Prostate gland (tissue), 2 donors: ENCODE data around the gene DNM2.

ENCODE experiments used
- POLR2A ChIP-seq: fragments of 450-650 bp; IDR thresholded peaks from one replicate; pipeline ENCODE4 v1.6.1; 2016; ENCODE audit warnings: antibody characterized with exemption, mild to moderate bottlenecking
- TF ChIP-seq, protein P1 (sequence below), 4 experiments: fragments of 200-600 bp in 2 of 4; fragments of 450-650 bp in 2 of 4; sonication (generic) in 2 of 4; IDR thresholded peaks; 1 replicate in 3 of 4; 2 replicates in 1 of 4; pipeline ENCODE4 v1.5.1; 2016 to 2019; ENCODE audit warnings: antibody characterized with exemption in 4 of 4, mild to moderate bottlenecking in 2 of 4, moderate library complexity in 2 of 4

DNA sequence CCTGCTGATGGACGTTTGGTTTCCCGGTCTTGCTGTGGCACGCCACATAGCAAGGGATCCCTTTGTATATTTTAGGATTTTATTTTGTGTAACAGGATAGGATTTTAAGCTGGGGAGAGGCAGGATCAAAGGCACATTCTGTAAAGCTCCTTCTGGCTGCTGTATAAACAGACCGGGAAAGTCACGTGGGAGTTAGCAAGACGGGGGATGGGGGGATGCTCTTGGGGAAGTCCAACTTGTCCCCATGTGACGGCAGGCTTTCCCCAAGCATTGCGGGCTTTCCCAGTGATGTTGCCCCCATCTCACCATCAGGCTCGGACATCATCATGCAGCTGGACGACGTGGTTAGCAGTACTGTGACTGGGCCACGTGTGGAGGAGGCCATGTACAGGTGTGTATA is 10.9 kb upstream of the DNM2 start:
- TF ChIP-seq, protein P1, sequence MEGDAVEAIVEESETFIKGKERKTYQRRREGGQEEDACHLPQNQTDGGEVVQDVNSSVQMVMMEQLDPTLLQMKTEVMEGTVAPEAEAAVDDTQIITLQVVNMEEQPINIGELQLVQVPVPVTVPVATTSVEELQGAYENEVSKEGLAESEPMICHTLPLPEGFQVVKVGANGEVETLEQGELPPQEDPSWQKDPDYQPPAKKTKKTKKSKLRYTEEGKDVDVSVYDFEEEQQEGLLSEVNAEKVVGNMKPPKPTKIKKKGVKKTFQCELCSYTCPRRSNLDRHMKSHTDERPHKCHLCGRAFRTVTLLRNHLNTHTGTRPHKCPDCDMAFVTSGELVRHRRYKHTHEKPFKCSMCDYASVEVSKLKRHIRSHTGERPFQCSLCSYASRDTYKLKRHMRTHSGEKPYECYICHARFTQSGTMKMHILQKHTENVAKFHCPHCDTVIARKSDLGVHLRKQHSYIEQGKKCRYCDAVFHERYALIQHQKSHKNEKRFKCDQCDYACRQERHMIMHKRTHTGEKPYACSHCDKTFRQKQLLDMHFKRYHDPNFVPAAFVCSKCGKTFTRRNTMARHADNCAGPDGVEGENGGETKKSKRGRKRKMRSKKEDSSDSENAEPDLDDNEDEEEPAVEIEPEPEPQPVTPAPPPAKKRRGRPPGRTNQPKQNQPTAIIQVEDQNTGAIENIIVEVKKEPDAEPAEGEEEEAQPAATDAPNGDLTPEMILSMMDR (IDR thresholded peaks at IDR 0.05), result no peak
- TF ChIP-seq POLR2A, result no peak
